Measurements from ENCODE around the gene GRAMD1B. TPM values are rescaled to one million over a fixed set of nuclear protein-coding genes. Genes with fewer than 3 reads are reported as not detected.

GRAMD1B gene
- polyA plus RNA-seq, 3 donors = 3.2 to 13.9 (median 3.3) TPM

GRCh38 chr11:123384116-123384515, 46.0 kb upstream of the GRAMD1B start:
- TF ChIP-seq CTCF (IDR thresholded peaks at IDR 0.05) = no peak
- intact Hi-C loops (cut with micrococcal nuclease) = no loop called here
- Histone ChIP-seq H3K9me3 (replicated peaks in 1 of 2; ENCODE audit: control insufficient read depth in 1 of 2, insufficient read depth in 1 of 2, low read length in 2 of 2) (no peaks in the 10 kb centered on the region), H3K27ac (ENCODE audit: low read depth in 1 of 2, low read length in 2 of 2) (no peak overlapping the region), H4K20me1 (ENCODE audit: insufficient read depth, low read length) (no peaks in the 10 kb centered on the region), H3K4me1 (ENCODE audit: control insufficient read depth in 1 of 2, insufficient read depth in 2 of 2, low read length in 2 of 2) (no peaks in the 10 kb centered on the region), H2AFZ (ENCODE audit: insufficient read depth, low read depth, low read length, poor library complexity, severe bottlenecking) (no peak overlapping the region), H3K36me3 (replicated peaks in 1 of 2; ENCODE audit: control insufficient read depth in 1 of 2, insufficient read depth in 2 of 2, low read length in 2 of 2) (no peaks in the 10 kb centered on the region), H3K9ac (ENCODE audit: insufficient read depth, low read length, poor library complexity, severe bottlenecking) (no peak overlapping the region), H3K4me2 (replicated peaks; ENCODE audit: extremely low read depth, low read length, poor library complexity, severe bottlenecking) (no peak overlapping the region), H3K27me3 (ENCODE audit: control insufficient read depth in 2 of 2, insufficient read depth in 2 of 2, low read length in 2 of 2) (no peaks in the 10 kb centered on the region), H3K4me3 (replicated peaks in 1 of 3; ENCODE audit: low read depth in 2 of 3, low read length in 3 of 3) (no peak overlapping the region), H3K79me2 (ENCODE audit: insufficient read depth, low read length) (no peaks in the 10 kb centered on the region)
- DNase-seq = no peak
- peaks cover 0 to 2% (median 0%) of the 10 kb centered on the region in 3 donors for H3K27me3 Mint-ChIP-seq (ENCODE audit: low read depth in 3 of 3)
- H3K4me3 Mint-ChIP-seq = no peak overlapping the region
- H3K36me3 Mint-ChIP-seq = no peaks in the 10 kb centered on the region
- no peaks in the 10 kb centered on the region for H3K4me1 Mint-ChIP-seq
- no peak overlapping the region for H3K27ac Mint-ChIP-seq
- no peaks in the 10 kb centered on the region for H3K9me3 Mint-ChIP-seq

- Mint-ChIP-seq H3K4me1 (no peaks in the 10 kb centered on the region), H3K27ac (no peak overlapping the region), H3K27me3 (ENCODE audit: low read depth in 3 of 3) (peaks cover 0 to 3% (median 0%) of the 10 kb centered on the region in 3 donors), H3K9me3 (peaks cover 0 to 2% (median 0%) of the 10 kb centered on the region in 7 donors), H3K4me3 (no peak overlapping the region), H3K36me3 (no peaks in the 10 kb centered on the region)
- Histone ChIP-seq H3K4me3 (replicated peaks in 1 of 3; ENCODE audit: low read depth in 2 of 3, low read length in 3 of 3) (no peak overlapping the region), H4K20me1 (ENCODE audit: insufficient read depth, low read length) (no peaks in the 10 kb centered on the region), H3K79me2 (ENCODE audit: insufficient read depth, low read length) (no peaks in the 10 kb centered on the region), H3K9ac (ENCODE audit: insufficient read depth, low read length, poor library complexity, severe bottlenecking) (no peak overlapping the region), H3K4me1 (ENCODE audit: control insufficient read depth in 1 of 2, insufficient read depth in 2 of 2, low read length in 2 of 2) (no peaks in the 10 kb centered on the region), H3K27me3 (ENCODE audit: control insufficient read depth in 2 of 2, insufficient read depth in 2 of 2, low read length in 2 of 2) (no peaks in the 10 kb centered on the region), H3K27ac (ENCODE audit: low read depth in 1 of 2, low read length in 2 of 2) (no peak overlapping the region), H3K4me2 (replicated peaks; ENCODE audit: extremely low read depth, low read length, poor library complexity, severe bottlenecking) (no peak overlapping the region), H2AFZ (ENCODE audit: insufficient read depth, low read depth, low read length, poor library complexity, severe bottlenecking) (no peak overlapping the region), H3K36me3 (replicated peaks in 1 of 2; ENCODE audit: control insufficient read depth in 1 of 2, insufficient read depth in 2 of 2, low read length in 2 of 2) (no peaks in the 10 kb centered on the region), H3K9me3 (replicated peaks in 1 of 2; ENCODE audit: control insufficient read depth in 1 of 2, insufficient read depth in 1 of 2, low read length in 2 of 2) (no peaks in the 10 kb centered on the region)
- intact Hi-C loops (cut with micrococcal nuclease) = no loop called here
- TF ChIP-seq CTCF (IDR thresholded peaks at IDR 0.05) = no peak
- DNase-seq = no peak
- 96% methylated on average over 5 of the region's 9 CpGs for WGBS (ENCODE audit: insufficient coverage)
Observed at GRCh38 chr11:123386796-123387510, 43.1 kb upstream of the GRAMD1B start.

All from CD14-positive monocyte (primary cell).